Skin epidermis (tissue), 12 donors: ENCODE results near the gene ZNF593OS.

Source experiments
- H3K27ac ChIP-seq, 21 experiments: fragments of 200-600 bp; sonication (generic) in 11 of 21; one replicate each; pipeline ENCODE4 v1.5.0; 2020; ENCODE audit warnings: mild to moderate bottlenecking in 3 of 21, inconsistent platforms in 2 of 21, moderate library complexity in 2 of 21
- H3K4me3 ChIP-seq, 7 experiments: fragments of 200-600 bp; sonication (generic) in 2 of 7; one replicate each; pipeline ENCODE4 v1.5.0; 2020; ENCODE audit warnings: inconsistent platforms in 2 of 7, mild to moderate bottlenecking in 2 of 7, moderate library complexity in 1 of 7

Gene ZNF593OS

GRCh38 chr1:26187882-26188281, 16.2 kb upstream of the ZNF593OS start:
- no peak overlapping the region for H3K27ac ChIP-seq
- no peak overlapping the region for H3K4me3 ChIP-seq

DNA sequence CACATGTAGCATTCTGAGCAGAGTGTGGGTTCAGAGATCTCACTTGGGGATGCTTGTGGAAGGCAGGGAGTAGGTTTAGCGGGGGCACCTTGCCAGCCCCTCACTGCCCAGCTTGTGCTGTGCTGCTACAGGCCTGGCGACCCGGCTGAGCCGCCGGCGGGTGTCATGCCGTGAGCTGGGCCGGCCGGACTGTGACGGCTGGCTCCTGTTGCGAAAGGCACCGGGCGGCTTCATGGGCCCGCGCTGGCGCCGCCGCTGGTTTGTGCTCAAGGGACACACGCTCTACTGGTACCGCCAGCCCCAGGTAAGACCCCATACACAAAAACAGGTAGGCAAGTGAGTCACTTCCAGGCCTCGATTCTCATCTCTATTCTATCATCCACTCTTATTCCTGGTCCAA, 13.3 kb upstream of the ZNF593OS start:
- no peak overlapping the region for H3K4me3 ChIP-seq
- H3K27ac ChIP-seq = no peak overlapping the region

GRCh38 chr1:26184086-26184485, 12.5 kb upstream of the ZNF593OS start:
- H3K4me3 ChIP-seq = no peak overlapping the region
- H3K27ac ChIP-seq = no peak overlapping the region

- no peak overlapping the region for H3K27ac ChIP-seq
These were observed 10.7 kb upstream of the ZNF593OS start for GRCh38 chr1:26182383-26182696.

GRCh38 chr1:26181586-26182382, 10.2 kb upstream of the ZNF593OS start:
- H3K4me3 ChIP-seq = no peak overlapping the region
- no peak overlapping the region for H3K27ac ChIP-seq

More at GRCh38 chr1:26182383-26182696, 10.7 kb upstream of the ZNF593OS start:
- no peak overlapping the region for H3K4me3 ChIP-seq

- Histone ChIP-seq H3K4me3 (no peak overlapping the region), H3K27ac (no peak overlapping the region)
These were observed 8.4 kb upstream of the ZNF593OS start for GRCh38 chr1:26180010-26180506.

GRCh38 chr1:26177182-26177684, 5.6 kb upstream of the ZNF593OS start, which contains the start of gene CNKSR1:
TSS of gene CNKSR1 (plus strand) at chr1:26177491. CDS start at chr1:26177548, 57 bp downstream.
- Histone ChIP-seq H3K4me3 (peak within 1 kb of the TSS in 5 of 7 experiments; percentile 14 to 44 (median 26)), H3K27ac (peak within 1 kb of the TSS in 16 of 21 experiments; percentile 22 to 78 (median 64))

DNA sequence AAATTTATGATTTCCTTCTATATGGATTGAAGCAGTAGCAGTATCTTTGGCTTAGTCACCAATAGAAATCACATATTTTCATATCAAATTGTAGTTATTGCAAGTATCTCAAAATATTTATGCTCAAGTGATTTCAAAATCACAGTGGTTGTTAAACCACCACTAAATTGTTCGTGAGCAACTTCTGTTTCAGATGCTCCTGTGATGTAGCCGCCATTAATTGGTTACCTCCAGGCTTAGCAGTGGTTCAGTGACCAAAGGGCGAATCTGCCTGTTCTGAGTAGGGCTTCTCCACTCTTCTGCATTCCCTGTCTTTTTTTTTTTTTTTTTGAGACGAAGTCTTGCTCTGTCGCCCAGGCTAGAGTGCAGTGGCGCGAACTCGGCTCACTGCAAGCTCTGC, 3.7 kb upstream of the ZNF593OS start:
- no peak overlapping the region for H3K4me3 ChIP-seq
- H3K27ac ChIP-seq = no peak overlapping the region

DNA sequence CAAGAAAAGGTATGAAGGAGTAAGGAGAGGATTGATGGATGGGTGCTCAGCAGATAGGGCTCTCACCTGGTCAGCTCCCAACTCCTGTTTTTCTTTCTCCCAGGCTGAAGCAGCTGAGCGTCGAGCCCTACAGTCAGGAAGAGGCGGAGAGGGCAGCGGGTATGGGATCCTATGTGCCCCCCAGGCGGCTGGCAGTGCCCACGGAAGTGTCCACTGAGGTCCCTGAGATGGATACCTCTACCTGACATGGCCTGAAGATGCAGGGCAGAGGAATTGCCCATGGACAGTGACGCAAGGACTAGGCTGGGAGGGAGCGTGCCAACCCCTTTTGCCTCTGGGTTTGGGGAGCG, 1.2 kb downstream of the ZNF593OS start:
- peak overlapping the region; percentile 79 to 92 (median 87) for H3K4me3 ChIP-seq
- peak overlapping the region in 14 of 21 experiments; percentile 78 to 94 (median 89) for H3K27ac ChIP-seq

DNA sequence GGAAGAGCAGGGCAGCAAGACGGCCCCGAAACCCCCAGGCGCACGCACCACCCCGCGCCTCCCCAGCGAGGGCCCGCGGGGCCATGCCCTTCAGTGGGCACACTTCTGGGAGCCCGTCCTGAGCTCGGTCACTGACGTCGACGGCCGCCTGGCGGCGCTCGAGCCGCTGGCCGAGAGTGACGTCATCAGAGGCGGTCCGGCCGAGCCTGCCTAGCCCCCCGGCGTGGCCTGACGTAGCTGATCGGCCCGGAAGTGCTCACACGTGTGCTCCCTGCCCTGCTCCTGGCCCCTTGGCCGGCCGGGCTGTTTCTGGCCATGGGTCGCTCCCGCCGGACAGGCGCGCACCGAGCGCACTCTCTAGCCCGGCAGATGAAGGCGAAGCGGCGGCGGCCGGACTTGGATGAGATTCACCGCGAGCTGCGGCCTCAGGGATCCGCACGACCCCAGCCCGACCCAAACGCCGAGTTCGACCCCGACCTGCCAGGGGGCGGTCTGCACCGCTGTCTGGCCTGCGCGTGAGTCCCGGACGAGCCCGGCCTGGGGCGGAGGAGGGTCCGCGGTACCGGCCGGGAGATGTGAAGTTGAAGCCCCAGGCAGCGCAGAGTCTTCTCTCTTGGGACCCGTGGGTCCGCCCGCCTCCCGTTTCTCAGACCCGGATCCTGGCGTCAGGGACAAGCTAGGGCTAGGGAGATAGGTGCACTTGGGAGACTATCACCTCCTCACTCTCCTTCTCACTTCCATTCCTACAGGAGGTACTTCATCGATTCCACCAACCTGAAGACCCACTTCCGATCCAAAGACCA, 1.8 kb downstream of the ZNF593OS start, which contains the start of gene ZNF593:
TSS of gene ZNF593 (plus strand) at position 240 of the 803 bp plus-strand sequence. CDS start at position 316, 76 bp downstream.
- Histone ChIP-seq H3K27ac (peak within 1 kb of the TSS; percentile 50 to 94 (median 86)), H3K4me3 (peak within 1 kb of the TSS; percentile 79 to 92 (median 87))

DNA sequence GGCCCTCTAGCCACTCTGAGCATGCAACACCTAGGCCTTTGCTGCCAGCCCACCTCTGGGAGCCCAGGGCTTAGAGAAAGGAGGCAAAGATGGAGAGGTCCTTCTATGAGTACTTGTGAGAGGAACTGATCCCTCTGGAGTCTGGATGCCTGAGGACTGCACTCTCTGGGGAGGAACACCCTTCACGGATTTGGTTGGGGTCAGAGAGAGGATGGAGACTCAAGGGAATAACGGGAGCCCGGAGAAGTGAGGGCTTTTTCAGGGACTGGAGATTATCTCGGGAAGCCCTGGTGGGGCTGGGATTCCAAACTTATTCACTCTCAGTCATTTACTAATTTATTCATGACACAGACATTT, 2.5 kb downstream of the ZNF593OS start:
- H3K27ac ChIP-seq = peak overlapping the region in 8 of 21 experiments; percentile 86 to 93 (median 90)

GRCh38 chr1:26168410-26169197, 3.0 kb downstream of the ZNF593OS start, which contains the start of gene C1orf232:
TSS of gene C1orf232 (minus strand) at chr1:26168963. CDS start at chr1:26168499, 464 bp downstream.
- peak within 1 kb of the TSS in 20 of 21 experiments; percentile 50 to 94 (median 86) for H3K27ac ChIP-seq
- peak within 1 kb of the TSS; percentile 79 to 92 (median 87) for H3K4me3 ChIP-seq

More for the DNA sequence above, 2.5 kb downstream of the ZNF593OS start:
- peak overlapping the region in 5 of 7 experiments; percentile 86 to 92 (median 91) for H3K4me3 ChIP-seq

- no peak overlapping the region for H3K27ac ChIP-seq
- H3K4me3 ChIP-seq = no peak overlapping the region
These were observed 4.8 kb downstream of the ZNF593OS start for GRCh38 chr1:26166719-26167281.

DNA sequence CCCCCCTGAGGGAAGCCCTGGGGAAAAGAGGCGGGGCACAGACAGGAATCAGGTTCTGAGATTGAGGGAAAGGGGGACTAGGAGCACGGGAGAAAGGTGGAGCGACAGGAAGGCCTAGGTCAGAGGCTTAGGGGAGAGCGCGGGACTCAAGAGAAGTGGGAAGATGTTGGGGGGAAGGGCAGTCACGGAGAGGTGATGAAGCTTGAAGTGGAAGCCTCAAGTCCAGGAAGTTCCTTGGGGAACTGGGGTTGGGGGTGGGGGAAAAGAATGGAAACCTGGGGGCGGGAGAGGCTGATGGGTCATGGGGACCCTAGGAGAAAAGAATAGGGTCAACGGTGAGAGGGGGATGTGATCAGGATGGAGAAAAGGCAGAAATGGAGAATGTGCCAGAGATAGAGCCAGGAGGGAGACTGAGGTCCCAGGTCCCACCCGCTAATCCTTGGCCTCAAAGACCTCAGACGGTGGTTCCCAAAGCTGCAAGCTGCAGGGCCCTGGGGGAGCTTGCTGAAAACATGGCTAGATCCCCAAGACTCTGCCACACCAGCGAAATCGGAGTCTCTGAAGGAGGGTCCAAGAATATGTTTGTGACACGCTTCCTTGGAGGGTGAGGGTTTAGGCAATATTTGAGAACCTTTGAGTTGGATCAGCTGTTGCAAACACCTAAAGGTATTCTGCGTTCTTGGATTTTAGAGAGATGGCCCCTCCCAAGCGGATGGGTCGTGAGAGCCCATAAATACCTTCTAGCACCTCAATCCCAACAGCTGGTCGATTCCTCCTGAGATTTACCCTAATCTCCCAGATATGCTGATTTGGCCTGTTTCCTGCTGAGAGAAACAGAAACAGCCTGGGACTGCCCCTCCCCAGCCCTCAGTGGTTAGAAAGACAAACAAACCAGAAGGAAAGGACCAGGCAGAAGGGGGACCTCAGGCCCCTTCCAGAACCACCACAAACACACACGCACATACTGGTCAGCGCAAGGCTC, 6.5 kb downstream of the ZNF593OS start:
- H3K27ac ChIP-seq = peak overlapping the region in 3 of 21 experiments; percentile 27 to 51 (median 33)
- peak overlapping the region in 1 of 7 experiments; percentile 44 for H3K4me3 ChIP-seq

- Histone ChIP-seq H3K4me3 (peak overlapping the region; percentile 1 to 44 (median 24)), H3K27ac (peak overlapping the region in 4 of 21 experiments; percentile 17 to 51 (median 30))
These were observed 7.4 kb downstream of the ZNF593OS start for GRCh38 chr1:26164036-26164860.

- H3K27ac ChIP-seq = no peak overlapping the region
- peak overlapping the region in 3 of 7 experiments; percentile 1 to 44 (median 33) for H3K4me3 ChIP-seq
These were observed 8.0 kb downstream of the ZNF593OS start for GRCh38 chr1:26163684-26164035.

DNA sequence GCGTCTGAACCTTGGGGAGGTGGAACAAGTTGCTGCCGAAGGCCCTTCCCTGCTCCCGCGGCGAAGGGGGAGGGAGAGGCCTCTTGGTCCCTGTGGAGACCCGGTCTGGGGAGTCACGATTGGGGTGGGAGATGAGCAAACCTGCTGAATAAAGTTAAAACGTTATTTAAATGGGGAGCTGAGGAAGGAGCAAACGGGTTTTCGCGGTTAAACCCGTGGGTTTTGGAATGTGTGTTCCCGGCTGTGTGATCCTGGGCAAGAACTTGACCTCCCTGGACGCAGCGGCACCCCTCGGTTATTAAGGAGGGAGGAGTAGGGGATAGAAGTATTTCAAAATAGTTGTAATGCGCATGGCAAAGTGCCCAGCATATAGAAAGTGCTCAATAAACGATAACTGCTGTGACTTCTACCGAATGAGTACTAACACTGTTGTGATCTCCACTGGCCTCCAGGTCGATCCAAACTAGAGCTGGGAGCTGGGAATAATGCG, 9.4 kb downstream of the ZNF593OS start:
- peak overlapping the region; percentile 17 to 47 (median 30) for H3K4me3 ChIP-seq
- no peak overlapping the region for H3K27ac ChIP-seq
